PC-3 (cell line): ENCODE results near the gene CBX1. TPM values are rescaled to one million over a fixed set of nuclear protein-coding genes. Genes with fewer than 3 reads are reported as not detected.

Experiments used
- ATAC-seq: fragments of 200-7000 bp; cut with Tn5 transposase; 2 replicates; pipeline ENCODE4 v1.9.1; 2020; ENCODE audit warnings: mild to moderate bottlenecking, moderate library complexity
- BruUV-seq: library from RNA; stranded (reverse); fragments of 400-500 nt; replicated peaks from 2 replicates; lab custom pipeline; 2021; lab: Mats Ljungman, UMichigan
- CTCF ChIA-PET: fragments of 300-600 bp; sonication (Branson Sonifier 250); formaldehyde crosslinking; loops from one replicate; lab custom pipeline; 2022; ENCODE audit warnings: antibody characterized with exemption; lab: Charles Lee
- POLR2A ChIA-PET: fragments of 300-600 bp; sonication (Branson Sonifier 250); formaldehyde crosslinking; loops from one replicate; lab custom pipeline; 2022; ENCODE audit warnings: antibody characterized with exemption; ENCODE audit not compliant: unreplicated experiment; lab: Charles Lee
- DNase-seq: peaks from one replicate; pipeline ENCODE4 v3.0.0-alpha.2; 2015
- H2AFZ ChIP-seq: fragments of 300-600 bp; sonication (generic); 2 replicates; pipeline ENCODE4 v1.6.0; 2016; ENCODE audit warnings: antibody characterized with exemption, low read length
- H3F3A ChIP-seq: fragments of 300-600 bp; sonication (generic); one replicate; pipeline ENCODE4 v1.6.0; 2017; ENCODE audit warnings: antibody characterized with exemption, low read length, control low read depth, mild to moderate bottlenecking; ENCODE audit not compliant: unreplicated experiment
- H3K27ac ChIP-seq: fragments of 300-600 bp; sonication (generic); 2 replicates; pipeline ENCODE4 v1.5.1; 2016; ENCODE audit warnings: mild to moderate bottlenecking, low read length
- H3K27me3 ChIP-seq: fragments of 300-600 bp; sonication (generic); 2 replicates; pipeline ENCODE4 v1.6.1; 2016; ENCODE audit warnings: low read length, mixed read lengths
- H3K36me3 ChIP-seq: fragments of 300-600 bp; sonication (generic); 2 replicates; pipeline ENCODE4 v1.6.1; 2016; ENCODE audit warnings: low read depth, mixed run types, low read length, mixed read lengths
- H3K4me1 ChIP-seq: fragments of 300-600 bp; sonication (generic); 2 replicates; pipeline ENCODE4 v1.5.1; 2016; ENCODE audit warnings: low read length; ENCODE audit not compliant: insufficient read depth
- H3K4me2 ChIP-seq: fragments of 300-600 bp; sonication (generic); 2 replicates; pipeline ENCODE4 v1.6.0; 2016; ENCODE audit warnings: low read length
- H3K4me3 ChIP-seq: fragments of 300-600 bp; sonication (generic); 2 replicates; pipeline ENCODE4 v1.5.1; 2016; ENCODE audit warnings: mild to moderate bottlenecking, low read length, mixed read lengths
- H3K79me2 ChIP-seq: fragments of 300-600 bp; sonication (generic); 2 replicates; pipeline ENCODE4 v1.6.1; 2017; ENCODE audit warnings: low read length, mixed read lengths
- H3K9ac ChIP-seq: fragments of 300-600 bp; sonication (generic); 2 replicates; pipeline ENCODE4 v1.6.0; 2016; ENCODE audit warnings: mild to moderate bottlenecking, low read length
- H3K9me2 ChIP-seq: fragments of 300-600 bp; sonication (generic); replicated peaks from 2 replicates; pipeline ENCODE4 v1.6.1; 2016; ENCODE audit warnings: mixed run types, low read length, mixed read lengths
- H3K9me3 ChIP-seq: fragments of 300-600 bp; sonication (generic); 2 replicates; pipeline ENCODE4 v1.6.1; 2016; ENCODE audit warnings: low read length, mixed read lengths
- H4K20me1 ChIP-seq: fragments of 300-600 bp; sonication (generic); 2 replicates; pipeline ENCODE4 v1.6.1; 2016; ENCODE audit warnings: low read length, mixed read lengths
- EZH2 ChIP-seq: fragments of 300-600 bp; sonication (generic); IDR thresholded peaks from one replicate; pipeline ENCODE4 v1.6.1; 2017; ENCODE audit warnings: antibody characterized with exemption, mild to moderate bottlenecking, low read length; ENCODE audit not compliant: unreplicated experiment
- EZH2phosphoT487 ChIP-seq: fragments of 300-600 bp; sonication (generic); IDR thresholded peaks from 2 replicates; pipeline ENCODE4 v1.6.1; 2018; ENCODE audit warnings: mild to moderate bottlenecking, antibody characterized with exemption, low read length, borderline replicate concordance
- intact Hi-C: fragments of 100-400 bp; cut with micrococcal nuclease; formaldehyde crosslinking; loops from 2 replicates; pipeline ENCODE4 v1.9.0; 2023
- total RNA-seq: library from RNA; depleted of rRNA; stranded (reverse); fragments of >200 nt; gene quantifications from 2 replicates; pipeline ENCODE4 v1.2.3, GENCODE V29; 2014
- TF ChIP-seq, protein P1 (sequence below): fragments of 300-600 bp; sonication (generic); conservative IDR thresholded peaks from 2 replicates; pipeline ENCODE4 v1.5.1; 2017; ENCODE audit warnings: antibody characterized with exemption, low read depth, mild to moderate bottlenecking, low read length

The CBX1 gene
- total RNA-seq, 1 experiment from 2014 or later, result 119 TPM

DNA sequence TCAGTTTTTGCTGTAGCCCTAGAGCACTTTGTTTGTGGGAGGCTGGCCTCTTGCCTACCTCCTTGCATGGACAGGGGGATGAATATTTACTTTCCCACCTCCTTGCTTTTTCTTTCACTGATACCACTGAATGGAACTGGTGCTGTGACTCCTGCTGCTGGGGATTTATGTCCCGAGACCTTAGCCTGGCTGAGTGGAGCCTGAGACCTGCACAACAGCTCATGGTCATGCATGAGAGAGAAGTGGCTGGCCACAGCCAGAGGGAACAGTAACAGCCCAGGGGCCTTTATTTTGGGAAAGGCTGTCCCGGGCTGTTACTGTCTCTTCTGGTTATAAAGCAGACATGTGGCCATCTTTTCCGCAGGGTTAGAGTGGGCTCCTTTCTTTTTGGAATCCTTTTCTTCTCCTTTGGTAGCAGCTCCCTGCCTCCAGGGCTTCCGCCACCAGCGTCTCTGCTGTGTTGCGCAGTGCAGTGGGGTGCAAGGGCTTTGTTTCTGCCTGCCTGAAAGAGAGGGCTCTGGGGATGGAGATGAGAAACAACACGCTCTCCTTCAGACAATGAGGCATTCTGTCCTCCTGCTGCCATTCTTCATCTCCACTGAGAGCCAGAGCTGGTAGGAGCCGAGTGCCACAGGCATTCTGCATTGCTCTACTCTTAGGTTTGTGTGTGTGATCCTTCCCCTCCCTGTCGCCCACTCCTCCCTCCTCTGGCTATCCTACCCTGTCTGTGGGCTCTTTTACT is 20.8 kb upstream of the CBX1 start:
- intact Hi-C loops, result no loop called here
- POLR2A ChIA-PET, result no interaction called here

DNA sequence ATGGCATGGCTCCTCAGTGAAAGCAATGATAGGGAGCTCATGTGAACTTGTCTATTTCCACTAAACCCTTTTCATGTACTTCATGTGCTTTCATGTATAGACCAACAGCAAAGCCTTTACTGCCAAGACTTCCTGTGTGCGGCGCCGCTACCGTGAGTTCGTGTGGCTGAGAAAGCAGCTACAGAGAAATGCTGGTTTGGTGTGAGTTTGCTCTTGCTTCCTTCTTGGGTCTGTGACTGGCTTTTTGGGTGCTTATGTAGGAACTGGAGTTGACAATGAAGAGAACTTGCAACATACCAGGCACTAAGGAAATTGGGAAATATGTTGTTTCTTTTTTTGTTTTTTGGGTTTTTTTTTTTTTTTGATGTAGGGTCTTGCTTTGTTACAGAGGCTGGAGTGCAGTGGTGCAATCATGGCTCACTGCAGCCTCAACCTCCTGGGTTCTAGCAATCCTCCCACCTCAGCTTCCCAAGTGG is 12.0 kb upstream of the CBX1 start:
- Histone ChIP-seq H3K27me3 (no peaks in the 10 kb centered on the region), H3K9me3 (no peaks in the 10 kb centered on the region), H3K9ac (no peak overlapping the region), H3K79me2 (peaks cover 44% of the 10 kb centered on the region), H3K4me3 (no peak overlapping the region), H3F3A (no peaks in the 10 kb centered on the region), H3K9me2 (no peaks in the 10 kb centered on the region), H3K36me3 (peaks cover 9% of the 10 kb centered on the region; the same call in 1 of the 2 replicates), H4K20me1 (no peaks in the 10 kb centered on the region), H2AFZ (no peak overlapping the region), H3K4me1 (peaks cover 7% of the 10 kb centered on the region; the same call in 1 of the 2 replicates), H3K27ac (no peak overlapping the region), H3K4me2 (no peak overlapping the region)
- no TSS peak for BruUV-seq
- DNase-seq (no peak), ATAC-seq (no peak)
- TF ChIP-seq, protein P1, sequence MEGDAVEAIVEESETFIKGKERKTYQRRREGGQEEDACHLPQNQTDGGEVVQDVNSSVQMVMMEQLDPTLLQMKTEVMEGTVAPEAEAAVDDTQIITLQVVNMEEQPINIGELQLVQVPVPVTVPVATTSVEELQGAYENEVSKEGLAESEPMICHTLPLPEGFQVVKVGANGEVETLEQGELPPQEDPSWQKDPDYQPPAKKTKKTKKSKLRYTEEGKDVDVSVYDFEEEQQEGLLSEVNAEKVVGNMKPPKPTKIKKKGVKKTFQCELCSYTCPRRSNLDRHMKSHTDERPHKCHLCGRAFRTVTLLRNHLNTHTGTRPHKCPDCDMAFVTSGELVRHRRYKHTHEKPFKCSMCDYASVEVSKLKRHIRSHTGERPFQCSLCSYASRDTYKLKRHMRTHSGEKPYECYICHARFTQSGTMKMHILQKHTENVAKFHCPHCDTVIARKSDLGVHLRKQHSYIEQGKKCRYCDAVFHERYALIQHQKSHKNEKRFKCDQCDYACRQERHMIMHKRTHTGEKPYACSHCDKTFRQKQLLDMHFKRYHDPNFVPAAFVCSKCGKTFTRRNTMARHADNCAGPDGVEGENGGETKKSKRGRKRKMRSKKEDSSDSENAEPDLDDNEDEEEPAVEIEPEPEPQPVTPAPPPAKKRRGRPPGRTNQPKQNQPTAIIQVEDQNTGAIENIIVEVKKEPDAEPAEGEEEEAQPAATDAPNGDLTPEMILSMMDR, result no peak
- TF ChIP-seq EZH2, result no peak
- no peak for TF ChIP-seq EZH2phosphoT487
- intact Hi-C loops, result no loop called here
- ChIA-PET POLR2A (no interaction called here), CTCF (no interaction called here)

More for the DNA sequence above, 20.8 kb upstream of the CBX1 start:
- no peak for ATAC-seq
- Histone ChIP-seq H3K4me2 (no peak overlapping the region), H3K9ac (no peak overlapping the region), H3K27me3 (no peaks in the 10 kb centered on the region), H3K27ac (no peak overlapping the region), H4K20me1 (no peaks in the 10 kb centered on the region), H3K4me3 (no peak overlapping the region), H3F3A (no peaks in the 10 kb centered on the region), H2AFZ (no peak overlapping the region), H3K36me3 (peaks cover 16% of the 10 kb centered on the region), H3K9me3 (no peaks in the 10 kb centered on the region), H3K9me2 (no peaks in the 10 kb centered on the region), H3K79me2 (no peaks in the 10 kb centered on the region), H3K4me1 (peaks cover 8% of the 10 kb centered on the region)
- BruUV-seq, result no TSS peak
- no peak for DNase-seq
- no peak for TF ChIP-seq EZH2
- TF ChIP-seq, protein P1, result no peak
- no peak for TF ChIP-seq EZH2phosphoT487
- CTCF ChIA-PET, result interaction anchor here (1.5 kb wide), 1 partner anchor 97 kb away, joined by 3 read pairs; no protein-coding TSS in a partner anchor

DNA sequence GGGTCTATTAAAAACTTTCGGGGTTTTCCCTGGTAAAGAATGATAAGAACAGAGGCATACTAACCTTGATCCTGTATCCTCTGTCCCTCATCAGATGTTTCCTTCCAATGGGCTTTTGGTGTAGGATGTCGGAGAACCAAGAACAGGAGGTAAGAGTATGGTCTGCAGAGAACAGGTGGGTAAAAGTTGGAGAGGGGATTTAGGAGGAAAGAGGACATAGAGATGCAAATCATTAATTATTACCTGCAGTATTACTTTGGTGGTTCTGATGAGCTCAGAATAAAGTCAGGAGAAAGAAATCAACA is 10.6 kb upstream of the CBX1 start:
- Histone ChIP-seq H3K4me3 (no peak overlapping the region), H2AFZ (no peak overlapping the region), H3K9me2 (no peaks in the 10 kb centered on the region), H3K9me3 (no peaks in the 10 kb centered on the region), H3K4me2 (no peak overlapping the region), H3K27ac (no peak overlapping the region), H3K9ac (no peak overlapping the region), H3K4me1 (peaks cover 7% of the 10 kb centered on the region; the same call in 1 of the 2 replicates), H3K36me3 (peaks cover 6% of the 10 kb centered on the region; the same call in 1 of the 2 replicates), H3K79me2 (peaks cover 49% of the 10 kb centered on the region), H3F3A (no peaks in the 10 kb centered on the region), H3K27me3 (no peaks in the 10 kb centered on the region), H4K20me1 (no peaks in the 10 kb centered on the region)
- BruUV-seq, result no TSS peak
- ATAC-seq, result no peak
- TF ChIP-seq EZH2, result no peak
- TF ChIP-seq, protein P1, result no peak
- TF ChIP-seq EZH2phosphoT487, result no peak
- CTCF ChIA-PET, result interaction anchor here (0.6 kb wide), 1 partner anchor 13 kb away, joined by 6 read pairs; no protein-coding TSS in a partner anchor
- no peak for DNase-seq
- POLR2A ChIA-PET, result interaction anchor here (0.6 kb wide), 1 partner anchor 11 kb away, joined by 3 read pairs; no protein-coding TSS in a partner anchor
- intact Hi-C loops, result no loop called here
